GM23338 (cell line): ENCODE measurements around the gene GPRC5C.

Experiments
- CREB1 ChIP-seq: fragments of 250-450 bp; sonication (Bioruptor Pico); IDR thresholded peaks from 2 replicates; pipeline ENCODE4 v1.5.0; 2020; ENCODE audit warnings: low read depth, mild to moderate bottlenecking, moderate library complexity
- CTCF ChIP-seq, 2 experiments: fragments of 200-600 bp in 1 of 2; sonication (generic) in 1 of 2; conservative IDR thresholded peaks; 2 replicates each; pipeline versions ENCODE4 v1.5.1 to v1.6.1; 2016 to 2017; ENCODE audit warnings: antibody characterized with exemption in 2 of 2, low read depth in 2 of 2, mild to moderate bottlenecking in 2 of 2, moderate library complexity in 1 of 2
- ETS1 ChIP-seq: IDR thresholded peaks from 2 replicates; pipeline ENCODE4 v1.6.1; 2016; ENCODE audit warnings: antibody characterized with exemption
- EZH2 ChIP-seq: fragments of 200-600 bp; sonication (generic); IDR thresholded peaks from one replicate; pipeline ENCODE4 v1.8.0; 2017; ENCODE audit warnings: antibody characterized with exemption, mild to moderate bottlenecking, low read depth; ENCODE audit not compliant: unreplicated experiment
- EZH2phosphoT487 ChIP-seq: fragments of 200-600 bp; sonication (generic); IDR thresholded peaks from one replicate; pipeline ENCODE4 v1.8.1; 2018; ENCODE audit warnings: antibody characterized with exemption; ENCODE audit not compliant: unreplicated experiment
- JUNB ChIP-seq: IDR thresholded peaks from one replicate; pipeline ENCODE4 v1.6.1; 2016; ENCODE audit warnings: antibody characterized with exemption; ENCODE audit not compliant: unreplicated experiment
- NANOG ChIP-seq: IDR thresholded peaks from 2 replicates; pipeline ENCODE4 v1.6.1; 2016; ENCODE audit warnings: antibody characterized with exemption, borderline replicate concordance
- POLR2AphosphoS5 ChIP-seq: IDR thresholded peaks from 2 replicates; pipeline ENCODE4 v1.6.1; 2016; ENCODE audit warnings: antibody characterized with exemption, low read depth
- REST ChIP-seq: IDR thresholded peaks from one replicate; pipeline ENCODE4 v1.6.1; 2018; ENCODE audit warnings: antibody characterized with exemption; ENCODE audit not compliant: unreplicated experiment
- STAT1 ChIP-seq: IDR thresholded peaks from one replicate; pipeline ENCODE4 v1.6.1; 2016; ENCODE audit warnings: antibody characterized with exemption; ENCODE audit not compliant: unreplicated experiment
- ZNF114 ChIP-seq: fragments of 250-450 bp; sonication (Bioruptor Pico); IDR thresholded peaks from 2 replicates; pipeline ENCODE4 v1.5.0; 2020; ENCODE audit warnings: mild to moderate bottlenecking, moderate library complexity
- ZNF331 ChIP-seq: fragments of 250-450 bp; sonication (Bioruptor Pico); IDR thresholded peaks from 2 replicates; pipeline ENCODE4 v1.5.0; 2020; ENCODE audit warnings: low read depth, mild to moderate bottlenecking, moderate library complexity
- ZNF462 ChIP-seq: fragments of 250-450 bp; sonication (Bioruptor Pico); IDR thresholded peaks from 2 replicates; pipeline ENCODE4 v1.5.0; 2020; ENCODE audit warnings: mild to moderate bottlenecking, moderate library complexity

- TF ChIP-seq CTCF (conservative IDR thresholded peaks at IDR 0.05; ENCODE audit: low read depth in 2 of 2) (peak; percentile 12 to 29; a peak in 2 of 4 replicates), EZH2 (no peak), CREB1 (no peak), POLR2AphosphoS5 (no peak), JUNB (no peak), EZH2phosphoT487 (no peak), ZNF331 (CRISPR knock-in tag) (no peak), REST (no peak), ETS1 (no peak), ZNF462 (CRISPR knock-in tag) (no peak), ZNF114 (no peak), NANOG (no peak), STAT1 (no peak)
Measured at GRCh38 chr17:74466111-74466827, 34.4 kb downstream of the GPRC5C start, which contains the start of gene CD300A.
